ENCODE data around the gene NEUROD6.

Gene NEUROD6

DNA sequence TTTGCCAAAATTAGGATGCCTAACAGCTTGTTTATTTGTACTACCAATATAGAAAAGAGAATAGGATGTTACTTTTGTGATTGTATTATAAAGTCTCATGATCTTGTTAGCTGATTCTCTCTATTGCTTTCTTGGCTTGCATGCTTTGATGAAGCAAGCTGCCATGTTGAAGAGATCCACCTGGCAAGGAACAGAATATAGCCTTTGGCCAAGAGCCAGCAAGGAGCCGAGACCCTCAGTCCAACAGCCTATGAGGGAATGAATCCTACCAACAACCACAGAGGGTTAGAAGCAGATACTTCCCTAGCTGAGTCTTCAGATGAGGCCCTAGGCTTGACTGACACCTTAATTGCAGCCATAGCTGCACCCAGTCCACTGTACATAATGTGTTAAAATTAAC is 41.2 kb downstream of the NEUROD6 start:
- TF ChIP-seq JUND (IDR thresholded peaks at IDR 0.05; ENCODE audit: low read depth): no peak
- in situ Hi-C loops (cut with HindIII; ENCODE audit: low pct_unique_long_range_greater_than_20kb, low sequenced_read_pairs): no loop called here
- no peak for DNase-seq (ENCODE audit: low read depth in 1 of 2, low spot score in 1 of 2)

DNA sequence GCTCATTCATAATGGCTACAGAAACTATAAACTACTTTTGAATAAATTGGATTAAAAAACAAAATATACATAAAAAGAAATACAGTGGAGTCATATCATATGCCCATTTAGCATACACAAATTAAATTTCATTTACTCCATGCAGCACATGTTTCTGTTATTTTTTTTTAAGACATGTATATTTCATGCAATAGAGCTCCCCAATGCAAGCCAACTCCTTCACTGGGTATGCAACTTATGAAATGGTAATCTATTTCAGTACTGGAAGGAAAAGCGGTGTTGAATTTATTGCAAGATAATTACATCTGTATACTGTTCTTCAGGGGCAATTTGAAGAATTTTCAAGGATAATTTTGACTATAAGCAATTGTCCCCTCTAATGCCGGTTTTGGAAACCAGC is 49.9 kb downstream of the NEUROD6 start:
- in situ Hi-C loops (cut with HindIII; ENCODE audit: low pct_unique_long_range_greater_than_20kb, low sequenced_read_pairs): no loop called here
- no peak for DNase-seq (ENCODE audit: low read depth in 1 of 2, low spot score in 1 of 2)
- no peak for TF ChIP-seq JUND (IDR thresholded peaks at IDR 0.05; ENCODE audit: low read depth)
